HG03469 (cell line): ENCODE data around the gene HLA-A.
"Not testable (repeated sequence)": the region's sequence is repeated elsewhere in the genome, so short reads cannot be mapped to it uniquely, and the experiment has no call there.

Experiments used
- ATAC-seq: cut with Tn5 transposase; IDR thresholded peaks from one replicate; pipeline ENCODE4 v1.9.1; 2021; ENCODE audit warnings: mild to moderate bottlenecking, moderate library complexity, moderate number of reproducible peaks; ENCODE audit not compliant: unreplicated experiment

The HLA-A gene

DNA sequence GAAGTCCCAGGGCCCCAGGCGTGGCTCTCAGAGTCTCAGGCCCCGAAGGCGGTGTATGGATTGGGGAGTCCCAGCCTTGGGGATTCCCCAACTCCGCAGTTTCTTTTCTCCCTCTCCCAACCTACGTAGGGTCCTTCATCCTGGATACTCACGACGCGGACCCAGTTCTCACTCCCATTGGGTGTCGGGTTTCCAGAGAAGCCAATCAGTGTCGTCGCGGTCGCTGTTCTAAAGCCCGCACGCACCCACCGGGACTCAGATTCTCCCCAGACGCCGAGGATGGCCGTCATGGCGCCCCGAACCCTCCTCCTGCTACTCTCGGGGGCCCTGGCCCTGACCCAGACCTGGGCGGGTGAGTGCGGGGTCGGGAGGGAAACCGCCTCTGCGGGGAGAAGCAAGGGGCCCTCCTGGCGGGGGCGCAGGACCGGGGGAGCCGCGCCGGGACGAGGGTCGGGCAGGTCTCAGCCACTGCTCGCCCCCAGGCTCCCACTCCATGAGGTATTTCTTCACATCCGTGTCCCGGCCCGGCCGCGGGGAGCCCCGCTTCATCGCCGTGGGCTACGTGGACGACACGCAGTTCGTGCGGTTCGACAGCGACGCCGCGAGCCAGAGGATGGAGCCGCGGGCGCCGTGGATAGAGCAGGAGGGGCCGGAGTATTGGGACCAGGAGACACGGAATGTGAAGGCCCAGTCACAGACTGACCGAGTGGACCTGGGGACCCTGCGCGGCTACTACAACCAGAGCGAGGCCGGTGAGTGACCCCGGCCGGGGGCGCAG, at the start of gene HLA-A:
Gene HLA-A (plus strand): TSS at position 258 of the 778 bp plus-strand sequence. CDS start 22 bp downstream, at position 280.
- ATAC-seq, result peak; percentile 53

- ATAC-seq, result no peak
Observed at GRCh38 chr6:29892696-29893095, 49.6 kb upstream of the HLA-A start.

DNA sequence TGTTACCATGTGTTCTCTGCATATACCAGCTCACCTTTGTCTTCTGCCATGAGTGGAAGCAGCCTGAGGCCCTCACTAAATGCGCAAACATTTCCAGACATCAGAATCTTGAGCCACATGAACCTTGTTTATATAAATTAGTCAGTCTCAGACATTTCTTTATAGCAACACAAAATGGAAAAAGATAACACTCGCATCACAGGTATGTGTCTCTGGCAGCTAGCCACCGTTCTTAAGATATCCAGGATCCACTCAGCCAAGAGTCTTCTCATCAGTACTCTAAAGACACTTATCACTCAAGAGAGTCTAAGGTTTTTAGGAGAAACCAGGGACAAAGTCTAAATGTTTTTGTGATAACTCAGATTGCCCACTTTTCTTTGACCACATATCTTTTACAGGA, 43.1 kb upstream of the HLA-A start:
- ATAC-seq, result no peak

GRCh38 chr6:29905286-29905685, 37.0 kb upstream of the HLA-A start:
- ATAC-seq, result no peak

GRCh38 chr6:29907637-29908340, 34.5 kb upstream of the HLA-A start:
- no peak for ATAC-seq

DNA sequence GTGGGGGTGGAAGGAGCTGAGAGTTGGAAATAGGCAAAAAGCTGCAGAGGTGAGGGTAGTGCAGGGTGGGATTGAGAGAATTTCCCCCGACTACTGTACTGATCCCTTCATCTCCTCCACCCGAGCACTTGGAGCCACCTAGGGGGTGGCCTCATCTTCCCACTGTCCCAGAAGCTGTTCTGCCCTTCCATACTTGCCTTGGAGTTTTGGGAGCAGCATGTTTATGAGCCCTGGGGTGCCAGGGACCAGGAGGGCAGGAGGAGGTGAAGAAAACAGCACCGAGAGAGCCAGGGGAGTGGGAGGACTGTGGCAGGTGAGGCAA, 34.0 kb upstream of the HLA-A start:
- ATAC-seq, result no peak

DNA sequence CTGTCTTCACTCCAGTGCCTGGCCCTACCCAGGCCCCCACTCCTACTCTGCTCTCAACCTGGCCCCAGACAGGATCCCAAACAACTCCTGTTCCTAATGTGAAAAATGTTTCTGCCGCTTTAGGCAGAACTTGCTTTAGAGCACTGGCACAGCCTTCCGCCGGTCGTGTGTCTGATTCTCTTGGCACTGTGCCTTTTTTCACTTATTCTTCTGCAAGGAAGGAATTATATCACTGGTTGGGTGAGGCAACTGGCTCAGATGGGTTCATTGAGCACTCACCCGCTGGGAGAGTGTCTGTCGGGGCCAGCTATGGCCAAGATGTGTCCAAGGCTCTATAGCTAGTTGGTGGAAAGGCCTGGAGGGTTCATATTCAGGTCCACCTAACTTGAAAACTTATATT, 33.6 kb upstream of the HLA-A start:
- no peak for ATAC-seq

DNA sequence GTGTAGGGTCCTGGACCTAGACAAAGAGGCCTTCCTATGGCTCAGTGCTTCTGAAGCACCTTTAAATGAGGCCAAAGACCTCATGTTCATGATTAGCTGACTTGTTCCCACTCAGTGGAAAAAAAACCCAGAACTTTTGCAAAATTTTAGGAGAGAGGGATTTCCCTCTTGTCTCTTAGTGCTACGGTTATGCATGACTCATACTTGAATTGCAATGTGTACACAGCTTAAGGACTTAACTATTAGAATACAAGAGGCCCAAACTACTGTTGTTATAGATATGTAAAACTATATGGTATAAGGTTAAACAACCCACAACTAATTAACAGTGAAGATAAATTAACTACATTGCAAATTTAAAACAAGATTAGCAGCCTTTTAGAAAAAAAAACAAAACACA, 32.3 kb upstream of the HLA-A start:
- ATAC-seq, result no peak

- no peak for ATAC-seq
Observed at GRCh38 chr6:29912840-29913239, 29.5 kb upstream of the HLA-A start.

GRCh38 chr6:29916741-29917140, 25.6 kb upstream of the HLA-A start:
- ATAC-seq, result no peak

DNA sequence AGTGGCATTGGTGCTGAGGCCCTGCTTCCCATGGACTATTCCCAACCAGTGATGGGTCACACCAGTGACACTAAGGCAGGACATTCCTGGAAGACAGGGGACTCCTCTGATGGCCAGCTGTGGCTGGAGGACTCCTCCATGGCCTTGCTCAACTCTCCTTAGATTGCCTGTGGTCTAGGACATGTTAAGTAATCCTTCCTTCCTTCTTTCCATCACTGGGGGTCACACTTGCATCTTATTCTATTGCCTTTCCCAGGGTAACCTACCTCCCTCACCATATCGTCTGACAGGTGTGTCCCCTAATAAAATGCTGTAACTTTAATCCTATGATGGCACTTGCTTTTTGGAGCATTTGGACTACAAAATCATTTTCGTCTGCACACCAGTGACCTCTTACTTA, 24.5 kb upstream of the HLA-A start:
- ATAC-seq, result no peak

GRCh38 chr6:29919506-29920445, 22.6 kb upstream of the HLA-A start:
- no peak for ATAC-seq

DNA sequence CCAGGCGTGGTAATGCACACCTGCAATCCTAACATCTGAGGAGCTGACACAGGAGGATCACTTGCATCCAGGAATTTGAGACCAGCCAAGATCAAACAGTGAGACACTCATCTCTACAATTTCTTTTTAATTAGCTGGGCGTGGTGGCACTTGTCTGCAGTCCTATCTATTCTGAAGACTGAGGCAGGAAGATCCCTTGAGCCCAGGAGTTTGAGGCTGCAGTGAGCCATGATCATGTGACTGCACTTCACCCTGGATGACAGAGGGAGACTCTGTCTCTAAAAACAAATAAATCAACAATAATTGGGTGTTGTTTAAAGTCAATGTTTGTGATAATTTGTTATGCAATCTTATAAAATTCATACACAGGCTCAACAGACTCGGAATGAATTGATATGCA, 18.0 kb upstream of the HLA-A start:
- no peak for ATAC-seq

GRCh38 chr6:29924731-29925130, 17.6 kb upstream of the HLA-A start:
- no peak for ATAC-seq

GRCh38 chr6:29925321-29925720, 17.0 kb upstream of the HLA-A start:
- no peak for ATAC-seq

GRCh38 chr6:29925727-29926412, 16.5 kb upstream of the HLA-A start:
- no peak for ATAC-seq

- peak; percentile 50 for ATAC-seq
Observed at GRCh38 chr6:29926413-29927274, 15.7 kb upstream of the HLA-A start.

- ATAC-seq, result no peak
Observed at GRCh38 chr6:29927275-29927569, 15.1 kb upstream of the HLA-A start.

DNA sequence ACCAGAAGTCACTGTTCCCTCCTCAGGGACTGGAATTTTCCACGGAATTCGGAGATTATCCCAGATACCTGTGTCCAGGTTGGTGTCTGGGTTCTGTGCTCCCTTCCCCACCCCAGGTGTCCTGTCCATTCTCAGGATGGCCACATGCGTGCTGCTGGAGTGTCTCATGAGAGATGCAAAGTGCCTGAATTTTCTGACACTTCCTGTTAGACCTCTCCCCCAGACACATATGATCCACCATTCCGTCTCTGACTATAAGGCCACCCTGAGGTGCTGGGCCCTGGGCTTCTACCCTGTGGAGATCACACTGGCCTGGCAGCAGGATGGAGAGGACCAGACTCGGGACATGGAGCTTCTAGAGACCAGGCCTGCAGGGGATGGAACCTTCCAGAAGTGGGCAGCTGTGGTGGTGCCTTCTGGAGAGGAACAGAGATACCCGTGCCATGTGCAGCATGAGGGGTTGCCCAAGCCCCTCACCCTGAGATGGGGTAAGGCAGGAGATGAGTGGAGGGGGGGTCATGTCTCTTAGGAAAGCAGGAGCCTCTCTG, 14.4 kb upstream of the HLA-A start:
- no peak for ATAC-seq

DNA sequence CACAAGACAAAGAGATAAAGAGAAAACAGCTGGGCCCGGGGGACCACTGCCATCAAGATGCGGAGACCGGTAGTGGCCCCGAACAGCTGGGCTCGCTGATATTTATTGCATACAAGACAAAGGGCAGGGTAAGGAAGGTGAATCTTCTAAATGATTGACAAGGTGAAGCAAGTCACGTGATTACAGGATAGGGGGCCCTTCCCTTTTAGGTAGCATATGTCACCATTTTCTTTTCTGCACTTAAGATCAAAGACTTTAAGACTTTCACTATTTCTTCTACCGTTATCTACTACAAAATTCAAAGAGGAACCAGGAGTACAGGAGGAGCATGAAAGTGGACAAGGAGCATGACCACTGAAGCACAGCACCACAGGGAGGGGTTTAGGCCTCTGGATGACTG, 12.3 kb upstream of the HLA-A start:
- not testable (repeated sequence) for ATAC-seq
